ENCODE measurements around the gene SCMH1. TPM values are rescaled to one million over a fixed set of nuclear protein-coding genes. Genes with fewer than 3 reads are reported as not detected.

The SCMH1 gene
- total RNA-seq, 1 experiment from 2014 or later: 16.5 TPM

GRCh38 chr1:41078616-41079015 lies 163.5 kb downstream of the SCMH1 start:
- no peak overlapping the region for H3K23ac ChIP-seq (ENCODE audit: insufficient read length, low read depth, low read length)
- no peaks in the 10 kb centered on the region for H3K79me2 ChIP-seq (ENCODE audit: insufficient read depth, low read length)
- Mint-ChIP-seq H3K4me3 (no peak overlapping the region), H3K27me3 (ENCODE audit: low read depth) (no peaks in the 10 kb centered on the region), H3K4me1 (no peaks in the 10 kb centered on the region), H3K36me3 (ENCODE audit: insufficient read depth in 1 of 3, low read depth in 3 of 3) (peaks cover 0 to 16% (median 7%) of the 10 kb centered on the region in 3 experiments; a peak in 3 of 7 replicates), H3K27ac (no peak overlapping the region), H3K9me3 (peaks cover 7 to 17% of the 10 kb centered on the region in 2 experiments)
- no peaks in the 10 kb centered on the region for H3K79me1 ChIP-seq (ENCODE audit: insufficient read depth, low read depth, low read length, poor library complexity, severe bottlenecking)
- H3K14ac ChIP-seq (ENCODE audit: insufficient read depth, low read length): no peak overlapping the region
- H3K18ac ChIP-seq (ENCODE audit: insufficient read length, low read depth, low read length): no peak overlapping the region
- no peak for DNase-seq
- no peaks in the 10 kb centered on the region for H3K23me2 ChIP-seq (ENCODE audit: insufficient read length, low read depth, low read length, poor library complexity, severe bottlenecking)
- no peak overlapping the region for H2BK5ac ChIP-seq (ENCODE audit: insufficient read length, low read length)
- H4K20me1 ChIP-seq (ENCODE audit: control insufficient read depth, insufficient read depth, insufficient read length): no peaks in the 10 kb centered on the region
- no peak overlapping the region for H2BK120ac ChIP-seq (ENCODE audit: low read depth, low read length, poor library complexity, severe bottlenecking)
- no peaks in the 10 kb centered on the region for H3K27me3 ChIP-seq (ENCODE audit: insufficient read depth, low read length)
- H3K4me1 ChIP-seq (ENCODE audit: insufficient read depth, low read length): no peaks in the 10 kb centered on the region
- 100% methylated on average over 1 of the region's 2 CpGs for WGBS (ENCODE audit: extremely low coverage, insufficient read length, low lambda C conversion rate)
- no peak overlapping the region for H3K27ac ChIP-seq (ENCODE audit: insufficient read length, low read depth, low read length)
- H3K9me3 ChIP-seq (ENCODE audit: control insufficient read depth, low read depth, low read length): no peaks in the 10 kb centered on the region
- H3T11ph ChIP-seq (ENCODE audit: low read length): no peak overlapping the region
- H2AK5ac ChIP-seq (ENCODE audit: insufficient read length, low read length): no peak overlapping the region
- H3K4me2 ChIP-seq (ENCODE audit: insufficient read depth, insufficient read length, low read length): no peak overlapping the region
- no peak overlapping the region for H3K56ac ChIP-seq (ENCODE audit: insufficient read length, low read depth, low read length)
- no peak for TF ChIP-seq CTCF (conservative IDR thresholded peaks at IDR 0.05)
- no peak overlapping the region for H2BK12ac ChIP-seq (ENCODE audit: insufficient read length, low read depth, low read length)
- H4K91ac ChIP-seq (ENCODE audit: insufficient read length, low read depth, low read length): no peak overlapping the region
- H4K8ac ChIP-seq (replicated peaks; ENCODE audit: insufficient read length, low read depth, low read length): no peak overlapping the region
- H2BK15ac ChIP-seq (ENCODE audit: low read depth, low read length): no peak overlapping the region
- no peak overlapping the region for H3K9ac ChIP-seq (ENCODE audit: extremely low read depth, insufficient read length, low read length)
- H4K5ac ChIP-seq (ENCODE audit: insufficient read length, low read depth, low read length): no peak overlapping the region
- no peak overlapping the region for H2AFZ ChIP-seq (ENCODE audit: low read length)
- H2BK20ac ChIP-seq (ENCODE audit: low read depth, low read length, poor library complexity, severe bottlenecking): no peak overlapping the region
- no peak overlapping the region for H3K4ac ChIP-seq (ENCODE audit: low read depth, low read length)

All from H9 (cell line).